ENCODE measurements around the gene RND2. TPM values are rescaled to one million over a fixed set of nuclear protein-coding genes. Genes with fewer than 3 reads are reported as not detected.

Gene RND2
- total RNA-seq, 5 donors from 2014 or later (not counting 1 experiment from before 2014, with no cell fraction given): 0.08 to 0.64 (median 0.32) TPM

- peaks cover 13 to 23% of the 10 kb centered on the region in 2 experiments for H3K4me1 ChIP-seq (ENCODE audit: control insufficient read depth in 1 of 2, extremely low read depth in 1 of 2, insufficient read depth in 2 of 2, low read length in 2 of 2)
- peak; percentile 73 to 81 (median 76) for ATAC-seq (replicated peaks in 1 of 4)
These were observed 44.1 kb upstream of the RND2 start for GRCh38 chr17:42980766-42981397.

GRCh38 chr17:42982266-42982665 lies 42.8 kb upstream of the RND2 start:
- Mint-ChIP-seq H3K27me3 (no peaks in the 10 kb centered on the region), H3K9me3 (no peaks in the 10 kb centered on the region), H3K4me3 (peak overlapping the region; percentile 96 to 98 (median 96)), H3K36me3 (peaks cover 18% of the 10 kb centered on the region), H3K27ac (no peak overlapping the region), H3K4me1 (peaks cover 34 to 44% (median 40%) of the 10 kb centered on the region in 3 donors)
- ChIA-PET CTCF (interaction anchor here in 1 of 2 donors (0.6 kb wide), 1 partner anchor 13 kb away, joined by 7 read pairs; no protein-coding TSS in a partner anchor), POLR2A (interaction anchor here in 1 of 2 donors (0.7 kb wide), 1 partner anchor 13 kb away, joined by 5 read pairs; no protein-coding TSS in a partner anchor)
- Histone ChIP-seq H3K4me3 (ENCODE audit: control insufficient read depth in 1 of 2, extremely low read depth in 1 of 2, low read length in 1 of 2) (no peak overlapping the region), H3K4me1 (ENCODE audit: control insufficient read depth in 1 of 2, extremely low read depth in 1 of 2, insufficient read depth in 2 of 2, low read length in 2 of 2) (peaks cover 13 to 23% of the 10 kb centered on the region in 2 experiments), H3K36me3 (ENCODE audit: control insufficient read depth in 2 of 2, extremely low read depth in 1 of 2, insufficient read depth in 1 of 2, low read length in 1 of 2) (peaks cover 5 to 20% of the 10 kb centered on the region in 2 donors), H3K27me3 (replicated peaks in 1 of 2; ENCODE audit: control insufficient read depth in 2 of 2, extremely low read depth in 1 of 2, insufficient read depth in 2 of 2, low read length in 1 of 2) (no peaks in the 10 kb centered on the region), H3K9me3 (no peaks in the 10 kb centered on the region), H3K27ac (ENCODE audit: low read length) (no peak overlapping the region)
- DNase-seq (no peak), ATAC-seq (replicated peaks in 1 of 4) (no peak)

More at GRCh38 chr17:42980766-42981397, 44.1 kb upstream of the RND2 start:
- Mint-ChIP-seq H3K36me3 (peaks cover 12% of the 10 kb centered on the region), H3K4me1 (peaks cover 34 to 43% (median 40%) of the 10 kb centered on the region in 3 donors), H3K9me3 (no peaks in the 10 kb centered on the region), H3K27me3 (no peaks in the 10 kb centered on the region), H3K27ac (peak overlapping the region; percentile 85 to 88), H3K4me3 (peak overlapping the region; percentile 96 to 98 (median 96))
- Histone ChIP-seq H3K36me3 (ENCODE audit: control insufficient read depth in 2 of 2, extremely low read depth in 1 of 2, insufficient read depth in 1 of 2, low read length in 1 of 2) (peaks cover 0 to 10% of the 10 kb centered on the region in 2 donors), H3K9me3 (no peaks in the 10 kb centered on the region), H3K27ac (ENCODE audit: low read length) (peak overlapping the region; percentile 31), H3K4me3 (ENCODE audit: control insufficient read depth in 1 of 2, extremely low read depth in 1 of 2, low read length in 1 of 2) (peak overlapping the region; percentile 69 to 83), H3K27me3 (replicated peaks in 1 of 2; ENCODE audit: control insufficient read depth in 2 of 2, extremely low read depth in 1 of 2, insufficient read depth in 2 of 2, low read length in 1 of 2) (no peaks in the 10 kb centered on the region)
- DNase-seq: peak in 34 of 35 experiments; percentile 7 to 75 (median 40)
- POLR2A ChIA-PET: no interaction called here
- whole genome bisulfite sequencing (ENCODE audit: insufficient coverage): under 1% methylated on average over 61 of the region's 67 CpGs
- CTCF ChIA-PET: interaction anchor here in 1 of 2 donors (1.0 kb wide), 1 partner anchor 17 kb away, joined by 6 read pairs; the partner anchor contains the start of gene RPL27

GRCh38 chr17:42985225-42985624 lies 39.8 kb upstream of the RND2 start:
- Mint-ChIP-seq H3K4me3 (no peak overlapping the region), H3K36me3 (peaks cover 35% of the 10 kb centered on the region), H3K4me1 (peaks cover 25 to 33% (median 31%) of the 10 kb centered on the region in 3 donors), H3K9me3 (no peaks in the 10 kb centered on the region), H3K27me3 (no peaks in the 10 kb centered on the region), H3K27ac (no peak overlapping the region)
- Histone ChIP-seq H3K4me3 (ENCODE audit: control insufficient read depth in 1 of 2, extremely low read depth in 1 of 2, low read length in 1 of 2) (no peak overlapping the region), H3K4me1 (ENCODE audit: control insufficient read depth in 1 of 2, extremely low read depth in 1 of 2, insufficient read depth in 2 of 2, low read length in 2 of 2) (peaks cover 11 to 15% of the 10 kb centered on the region in 2 experiments), H3K27ac (ENCODE audit: low read length) (no peak overlapping the region), H3K9me3 (no peaks in the 10 kb centered on the region), H3K36me3 (ENCODE audit: control insufficient read depth in 2 of 2, extremely low read depth in 1 of 2, insufficient read depth in 1 of 2, low read length in 1 of 2) (peaks cover 7 to 48% of the 10 kb centered on the region in 2 donors), H3K27me3 (replicated peaks in 1 of 2; ENCODE audit: control insufficient read depth in 2 of 2, extremely low read depth in 1 of 2, insufficient read depth in 2 of 2, low read length in 1 of 2) (no peaks in the 10 kb centered on the region)
- CTCF ChIA-PET: interaction anchor here in 1 of 2 donors (0.7 kb wide), 1 partner anchor 13 kb away, joined by 3 read pairs; the partner anchor contains the start of gene RPL27
- WGBS (ENCODE audit: insufficient coverage): no CpG with 5 or more reads among the region's 1 CpG
- ATAC-seq (replicated peaks in 1 of 4): no peak
- DNase-seq: no peak
- POLR2A ChIA-PET: interaction anchor here in 1 of 2 donors (0.6 kb wide), 1 partner anchor 23 kb away, joined by 4 read pairs; no protein-coding TSS in a partner anchor

GRCh38 chr17:42989141-42989540 lies 35.9 kb upstream of the RND2 start:
- Histone ChIP-seq H3K36me3 (ENCODE audit: control insufficient read depth in 2 of 2, extremely low read depth in 1 of 2, insufficient read depth in 1 of 2, low read length in 1 of 2) (peaks cover 21 to 70% of the 10 kb centered on the region in 2 donors), H3K4me3 (ENCODE audit: control insufficient read depth in 1 of 2, extremely low read depth in 1 of 2, low read length in 1 of 2) (no peak overlapping the region), H3K27me3 (replicated peaks in 1 of 2; ENCODE audit: control insufficient read depth in 2 of 2, extremely low read depth in 1 of 2, insufficient read depth in 2 of 2, low read length in 1 of 2) (no peaks in the 10 kb centered on the region), H3K4me1 (ENCODE audit: control insufficient read depth in 1 of 2, extremely low read depth in 1 of 2, insufficient read depth in 2 of 2, low read length in 2 of 2) (no peaks in the 10 kb centered on the region), H3K9me3 (no peaks in the 10 kb centered on the region), H3K27ac (ENCODE audit: low read length) (no peak overlapping the region)
- Mint-ChIP-seq H3K36me3 (peaks cover 52% of the 10 kb centered on the region), H3K27me3 (no peaks in the 10 kb centered on the region), H3K4me1 (peaks cover 6 to 12% (median 12%) of the 10 kb centered on the region in 3 donors), H3K27ac (no peak overlapping the region), H3K4me3 (no peak overlapping the region), H3K9me3 (no peaks in the 10 kb centered on the region)
- ChIA-PET CTCF (no interaction called here), POLR2A (no interaction called here)
- WGBS (ENCODE audit: insufficient coverage): 100% methylated on average over 5 of the region's 5 CpGs
- ATAC-seq (replicated peaks in 1 of 4): no peak
- DNase-seq: no peak

GRCh38 chr17:42989726-42990652 lies 35.0 kb upstream of the RND2 start:
- no peaks in the 10 kb centered on the region for H3K27me3 Mint-ChIP-seq
- H3K4me1 ChIP-seq (ENCODE audit: control insufficient read depth in 1 of 2, extremely low read depth in 1 of 2, insufficient read depth in 2 of 2, low read length in 2 of 2): no peaks in the 10 kb centered on the region
- peaks cover 2 to 9% (median 7%) of the 10 kb centered on the region in 3 donors for H3K4me1 Mint-ChIP-seq
- no peaks in the 10 kb centered on the region for H3K27me3 ChIP-seq (replicated peaks in 1 of 2; ENCODE audit: control insufficient read depth in 2 of 2, extremely low read depth in 1 of 2, insufficient read depth in 2 of 2, low read length in 1 of 2)
- H3K9me3 Mint-ChIP-seq: no peaks in the 10 kb centered on the region
- ATAC-seq (replicated peaks in 1 of 4) (no peak), DNase-seq (no peak)
- no peaks in the 10 kb centered on the region for H3K9me3 ChIP-seq
- ChIA-PET POLR2A (no interaction called here), CTCF (no interaction called here)
- 79% methylated on average over 2 of the region's 6 CpGs for WGBS (ENCODE audit: insufficient coverage)
- H3K4me3 Mint-ChIP-seq: no peak overlapping the region
- no peak overlapping the region for H3K27ac Mint-ChIP-seq
- H3K4me3 ChIP-seq (ENCODE audit: control insufficient read depth in 1 of 2, extremely low read depth in 1 of 2, low read length in 1 of 2): no peak overlapping the region
- peaks cover 52% of the 10 kb centered on the region for H3K36me3 Mint-ChIP-seq
- H3K27ac ChIP-seq (ENCODE audit: low read length): no peak overlapping the region
- peaks cover 21 to 70% of the 10 kb centered on the region in 2 donors for H3K36me3 ChIP-seq (ENCODE audit: control insufficient read depth in 2 of 2, extremely low read depth in 1 of 2, insufficient read depth in 1 of 2, low read length in 1 of 2)

- ATAC-seq (replicated peaks in 1 of 4): no peak
- POLR2A ChIA-PET: no interaction called here
- H3K27ac Mint-ChIP-seq: no peak overlapping the region
These were observed 33.6 kb upstream of the RND2 start for GRCh38 chr17:42991471-42991870.

More at GRCh38 chr17:42991471-42991870, 33.6 kb upstream of the RND2 start:
- CTCF ChIA-PET: interaction anchor here in 1 of 2 donors (1.0 kb wide), 1 partner anchor 15 kb away, joined by 3 read pairs; no protein-coding TSS in a partner anchor
- no peaks in the 10 kb centered on the region for H3K27me3 Mint-ChIP-seq
- DNase-seq: no peak
- no peak overlapping the region for H3K4me3 Mint-ChIP-seq
- peaks cover 0 to 6% (median 0%) of the 10 kb centered on the region in 3 donors for H3K4me1 Mint-ChIP-seq
- no peak overlapping the region for H3K4me3 ChIP-seq (ENCODE audit: control insufficient read depth in 1 of 2, extremely low read depth in 1 of 2, low read length in 1 of 2)
- H3K27ac ChIP-seq (ENCODE audit: low read length): no peak overlapping the region
- H3K9me3 Mint-ChIP-seq: no peaks in the 10 kb centered on the region
- 100% methylated on average over 5 of the region's 6 CpGs for WGBS (ENCODE audit: insufficient coverage)
- H3K36me3 Mint-ChIP-seq: peaks cover 43% of the 10 kb centered on the region
- H3K27me3 ChIP-seq (replicated peaks in 1 of 2; ENCODE audit: control insufficient read depth in 2 of 2, extremely low read depth in 1 of 2, insufficient read depth in 2 of 2, low read length in 1 of 2): no peaks in the 10 kb centered on the region
- no peaks in the 10 kb centered on the region for H3K4me1 ChIP-seq (ENCODE audit: control insufficient read depth in 1 of 2, extremely low read depth in 1 of 2, insufficient read depth in 2 of 2, low read length in 2 of 2)
- peaks cover 21 to 59% of the 10 kb centered on the region in 2 donors for H3K36me3 ChIP-seq (ENCODE audit: control insufficient read depth in 2 of 2, extremely low read depth in 1 of 2, insufficient read depth in 1 of 2, low read length in 1 of 2)
- no peaks in the 10 kb centered on the region for H3K9me3 ChIP-seq

All from T-cell (primary cell).